Heart left ventricle (tissue), 16 donors: ENCODE results near the gene SLC22A25. TPM values are rescaled to one million over a fixed set of nuclear protein-coding genes. Genes with fewer than 3 reads are reported as not detected.

Experiments used
- ATAC-seq, 4 donors: fragments of 200-7000 bp; cut with Tn5 transposase; one replicate each; pipeline ENCODE4 v1.9.1; 2020 to 2022; ENCODE audit warnings: moderate library complexity in 4 of 4, mild to moderate bottlenecking in 3 of 4, moderate number of reproducible peaks in 1 of 4
- DNase-seq, 5 donors: peaks; one replicate each; pipeline ENCODE4 v3.0.0-alpha.2; 2020
- H3K27ac ChIP-seq, 12 donors: fragments of 200-600 bp; sonication (generic) in 4 of 12; one replicate each; pipeline versions ENCODE4 v1.5.0 to v1.8.0; 2016 to 2022; ENCODE audit warnings: mild to moderate bottlenecking in 2 of 12
- H3K27me3 ChIP-seq, 9 donors: fragments of 200-600 bp; sonication (generic) in 2 of 9; one replicate each; pipeline versions ENCODE4 v1.5.1 to v1.8.0; 2016 to 2022; ENCODE audit warnings: mild to moderate bottlenecking in 3 of 9
- H3K36me3 ChIP-seq, 9 donors: fragments of 200-600 bp; sonication (generic) in 2 of 9; one replicate each; pipeline versions ENCODE4 v1.5.0 to v1.8.0; 2018 to 2022; ENCODE audit warnings: mild to moderate bottlenecking in 2 of 9
- H3K4me1 ChIP-seq, 12 donors: fragments of 200-600 bp; sonication (generic) in 4 of 12; one replicate each; pipeline versions ENCODE4 v1.5.0 to v1.8.0; 2016 to 2022; ENCODE audit warnings: mild to moderate bottlenecking in 3 of 12
- H3K4me3 ChIP-seq, 12 donors: fragments of 200-600 bp; sonication (generic) in 4 of 12; one replicate each; pipeline versions ENCODE4 v1.5.0 to v1.8.0; 2017 to 2022; ENCODE audit warnings: mild to moderate bottlenecking in 9 of 12, moderate library complexity in 4 of 12
- H3K9me3 ChIP-seq, 12 donors: fragments of 200-600 bp; sonication (generic) in 4 of 12; one replicate each; pipeline versions ENCODE4 v1.5.0 to v1.8.0; 2016 to 2022; ENCODE audit warnings: mild to moderate bottlenecking in 1 of 12
- CTCF ChIP-seq, 12 donors: fragments of 200-600 bp; sonication (generic) in 4 of 12; IDR thresholded peaks; one replicate each; pipeline versions ENCODE4 v1.5.0 to v1.8.0; 2018 to 2022; ENCODE audit warnings: antibody characterized with exemption in 12 of 12, mild to moderate bottlenecking in 5 of 12
- POLR2A ChIP-seq, 2 donors: fragments of 450-650 bp; IDR thresholded peaks; one replicate each; pipeline ENCODE4 v1.6.1; 2017; ENCODE audit warnings: antibody characterized with exemption in 2 of 2, mild to moderate bottlenecking in 2 of 2, moderate library complexity in 2 of 2
- WGBS, 4 donors: extraction: QIAGEN DNeasy Blood & Tissue Kit in 2 of 4; methylation state at CpG; one replicate each; pipeline versions ENCODE4 v1.1.5 to v1.1.7; 2013 to 2018; 5-methylcytosine and 5-hydroxymethylcytosine counted together
- intact Hi-C, 10 donors: fragments of 100-400 bp; cut with DNase I; formaldehyde crosslinking; loops; one replicate each; pipeline versions ENCODE4 v1.11.1 to v1.14.2; 2022
- long read RNA-seq, 3 donors: library from polyadenylated mRNA; unstranded; transcript quantifications; one replicate each; pipeline ENCODE4 v2.0.0, GENCODE V29; 2020 to 2021
- polyA plus RNA-seq, 2 donors: library from polyadenylated mRNA; stranded (reverse); fragments of 200-250 nt; gene quantifications; one replicate each; pipeline ENCODE4 v1.2.3, GENCODE V29; 2013
- total RNA-seq, 9 donors: library from RNA; depleted of rRNA in 2 of 9; stranded (reverse); fragments of >200 nt in 2 of 9; fragmentation: NEBNext Ultra II Directional in 3 of 9; extraction: Animal tissue kit (Norgen Biotek cat#: 25700) in 3 of 9; gene quantifications; one replicate each; pipeline versions ENCODE4 v1.1.0 to v1.2.4, GENCODE V29; 2016 to 2023
- donor health status: ischemic (EF 13 %, LVEDD 7.1; RV severe dilation, severe dysfunction).
- donor health status: healthy with polysubstance abuse.
- donor health status: DM: no; HTN: yes; CAD: no.
- donor health status: DM: no; HTN: no; CAD: no.
- donor health status: ischemic (EF 25% LVEDD 6.9; RV normal size, moderate dysfunction).
- donor health status: ischemic (EF 25% LVEDD 5.7; RV mildly dilated, moderate dysfunction).
- donor health status: healthy.
- donor health status: DM: yes; HTN: yes; CAD: no.
- donor health status: ischemic (EF 35%, LVEDD 5.7; RV mildly dilated, moderate dysfunction).
- donor health status: nonischemic (EF 11% LVEDD 7.7; RV severe dilation, severe dysfunction).
- donor health status: DM: yes; HTN: yes; CAD: no.
- donor health status: PGD.
- donor health status: ischemic (EF 29% LVEDD 5.4; RV normal size, mild dysfunction).
- donor health status: nonischemic (EF 23%, LVEDD 6.1; RV moderate dilation, normal function).

Gene SLC22A25
- total RNA-seq (not detected), polyA plus RNA-seq (not detected)
- long read RNA-seq, donor 1 = 0 reads
- long read RNA-seq, donor 2 = 0 reads
- long read RNA-seq, donor 3 = 0 reads

- TF ChIP-seq CTCF (IDR thresholded peaks at IDR 0.05) = no peak
- no peak for TF ChIP-seq POLR2A (IDR thresholded peaks at IDR 0.05)
- no peaks in the 10 kb centered on the region for H3K36me3 ChIP-seq
- ATAC-seq = no peak
- no peak within 1 kb of the TSS for H3K27ac ChIP-seq
- H3K4me1 ChIP-seq = no peaks in the 10 kb centered on the region
- H3K27me3 ChIP-seq = peaks cover 0 to 19% (median 2%) of the 10 kb centered on the region in 9 donors
- 45 to 81% (median 63%) methylated on average over 3 to 5 of the region's 5 CpGs for WGBS, 4 donors
- no peak for DNase-seq
- intact Hi-C loops = no loop called here
- H3K9me3 ChIP-seq = no peaks in the 10 kb centered on the region
- H3K4me3 ChIP-seq = no peak within 1 kb of the TSS
Observed at GRCh38 chr11:63243533-63243932, at the start of gene SLC22A25. Gene SLC22A25, minus strand, starts transcription at chr11:63243599. Its CDS starts 13,947 bp downstream, at chr11:63229652.

GRCh38 chr11:63290285-63290684 is 46.9 kb upstream of the SLC22A25 start:
- H3K4me1 ChIP-seq = no peaks in the 10 kb centered on the region
- no peaks in the 10 kb centered on the region for H3K36me3 ChIP-seq
- ATAC-seq (no peak), DNase-seq (no peak)
- H3K27me3 ChIP-seq = no peaks in the 10 kb centered on the region
- peaks cover 0 to 18% (median 6%) of the 10 kb centered on the region in 12 donors for H3K9me3 ChIP-seq
- no peak overlapping the region for H3K27ac ChIP-seq
- no peak overlapping the region for H3K4me3 ChIP-seq
- intact Hi-C loops = no loop called here
- TF ChIP-seq CTCF (IDR thresholded peaks at IDR 0.05) = no peak
- TF ChIP-seq POLR2A (IDR thresholded peaks at IDR 0.05) = no peak
- WGBS, 4 donors = 81 to 96% (median 86%) methylated on average over 4 of the region's 4 CpGs

- no peaks in the 10 kb centered on the region for H3K36me3 ChIP-seq
- no peak for TF ChIP-seq CTCF (IDR thresholded peaks at IDR 0.05)
- TF ChIP-seq POLR2A (IDR thresholded peaks at IDR 0.05) = no peak
- H3K4me3 ChIP-seq = no peak overlapping the region
- no peaks in the 10 kb centered on the region for H3K27me3 ChIP-seq
- intact Hi-C loops = no loop called here
- H3K27ac ChIP-seq = no peak overlapping the region
- ATAC-seq (no peak), DNase-seq (no peak)
- H3K9me3 ChIP-seq = peaks cover 0 to 18% (median 6%) of the 10 kb centered on the region in 12 donors
- WGBS, 4 donors = 70 to 76% (median 74%) methylated on average over 5 of the region's 5 CpGs
- no peaks in the 10 kb centered on the region for H3K4me1 ChIP-seq
Observed at GRCh38 chr11:63289658-63290057, 46.3 kb upstream of the SLC22A25 start.

GRCh38 chr11:63282579-63282978 is 39.2 kb upstream of the SLC22A25 start:
- no peak for TF ChIP-seq CTCF (IDR thresholded peaks at IDR 0.05)
- TF ChIP-seq POLR2A (IDR thresholded peaks at IDR 0.05) = no peak
- Histone ChIP-seq H3K9me3 (peaks cover 0 to 8% (median 0%) of the 10 kb centered on the region in 12 donors), H3K27me3 (peaks cover 0 to 18% (median 0%) of the 10 kb centered on the region in 9 donors), H3K36me3 (no peaks in the 10 kb centered on the region), H3K4me3 (no peak overlapping the region), H3K4me1 (no peaks in the 10 kb centered on the region), H3K27ac (no peak overlapping the region)
- DNase-seq = no peak
- intact Hi-C loops = no loop called here
- ATAC-seq = no peak
